HepG2 (cell line): ENCODE results near the gene NXT1. TPM values are rescaled to one million over a fixed set of nuclear protein-coding genes. Genes with fewer than 3 reads are reported as not detected.

ENCODE experiments used
- ATAC-seq: fragments of 200-7000 bp; cut with Tn5 transposase; 3 replicates; pipeline ENCODE4 v1.9.1; 2020; ENCODE audit warnings: mild to moderate bottlenecking, moderate library complexity
- BruUV-seq: library from RNA; stranded (reverse); fragments of 400-500 nt; replicated peaks from 2 replicates; lab custom pipeline; 2021; lab: Mats Ljungman, UMichigan
- CTCF ChIA-PET: fragments of 300-600 bp; formaldehyde crosslinking; extraction: SDS; loops from one replicate; lab custom pipeline; 2021; ENCODE audit warnings: low total read pairs, inconsistent platforms, low intra/inter-chr PET ratio; lab: Yijun Ruan, JAX
- POLR2A ChIA-PET: fragments of 350-600 bp; sonication (Branson Sonifier 250); formaldehyde crosslinking; loops from one replicate; lab custom pipeline; 2020; ENCODE audit warnings: antibody characterized with exemption, inconsistent platforms; lab: Yijun Ruan, JAX
- DNase-seq: peaks from one replicate; pipeline ENCODE4 v3.0.0-alpha.2; 2015; ENCODE audit warnings: low spot score
- FAIRE-seq: peaks from 3 replicates; lab custom pipeline; 2011; peaks lifted over from hg19 to GRCh38; lab: Jason Lieb, UNC
- H2AFZ ChIP-seq: one replicate; pipeline ENCODE4 v1.6.1; 2011; ENCODE audit warnings: low read length, inconsistent platforms
- H3K27ac ChIP-seq: fragments of 300-600 bp; 3 replicates; pipeline ENCODE4 v1.8.0; 2011; ENCODE audit warnings: mixed run types, mild to moderate bottlenecking, mixed read lengths, low read length, inconsistent platforms; ENCODE audit not compliant: insufficient read depth; ENCODE audit errors: extremely low read length
- H3K27me3 ChIP-seq, 2 experiments: fragments of 200-600 bp in 1 of 2; 2 replicates in 1 of 2; 3 replicates in 1 of 2; pipeline versions ENCODE4 v1.6.0 to v1.8.0; 2011; ENCODE audit warnings: low read length in 2 of 2, mild to moderate bottlenecking in 2 of 2, moderate library complexity in 2 of 2, inconsistent platforms in 1 of 2; ENCODE audit not compliant: insufficient read depth in 2 of 2, control insufficient read depth in 1 of 2
- H3K36me3 ChIP-seq, 2 experiments: fragments of 200-600 bp in 1 of 2; replicated peaks in 1 of 2; 2 replicates in 1 of 2; 3 replicates in 1 of 2; pipeline versions ENCODE4 v1.5.1 to v1.8.0; 2011; ENCODE audit warnings: low read length in 2 of 2, inconsistent platforms in 1 of 2; ENCODE audit not compliant: insufficient read depth in 2 of 2, control insufficient read depth in 1 of 2
- H3K4me1 ChIP-seq: 2 replicates; pipeline ENCODE4 v1.5.1; 2012; ENCODE audit warnings: low read length, inconsistent platforms; ENCODE audit not compliant: insufficient read depth
- H3K4me2 ChIP-seq: 2 replicates; pipeline ENCODE4 v1.6.0; 2011; ENCODE audit warnings: low read depth, low read length, inconsistent platforms
- H3K4me3 ChIP-seq, 3 experiments: fragments of 200-600 bp in 1 of 3; sonication (generic), shearing (Covaris generic) in 1 of 3; replicated peaks in 1 of 3; 2 replicates each; pipeline ENCODE4 v1.5.1; 2011 to 2016; ENCODE audit warnings: low read length in 3 of 3, inconsistent platforms in 2 of 3, low read depth in 2 of 3, mild to moderate bottlenecking in 2 of 3, control low read depth in 1 of 3, mixed read lengths in 1 of 3; ENCODE audit not compliant: insufficient read depth in 1 of 3
- H3K79me2 ChIP-seq: one replicate; pipeline ENCODE4 v1.6.1; 2011; ENCODE audit warnings: low read length, inconsistent platforms; ENCODE audit not compliant: insufficient read depth
- H3K9ac ChIP-seq: 2 replicates; pipeline ENCODE4 v1.6.0; 2011; ENCODE audit warnings: mild to moderate bottlenecking, low read depth, low read length, inconsistent platforms; ENCODE audit not compliant: insufficient read depth
- H3K9me3 ChIP-seq: 2 replicates; pipeline ENCODE4 v1.5.1; 2012; ENCODE audit warnings: mild to moderate bottlenecking, low read length
- H4K20me1 ChIP-seq: 2 replicates; pipeline ENCODE4 v1.6.0; 2011; ENCODE audit warnings: inconsistent platforms, mild to moderate bottlenecking, low read length, moderate library complexity; ENCODE audit not compliant: insufficient read depth
- ATF5 ChIP-seq: sonication (generic); formaldehyde crosslinking; IDR thresholded peaks from 2 replicates; pipeline ENCODE4 v1.4.0; 2020; ENCODE audit warnings: mild to moderate bottlenecking, low read depth, missing genetic modification reagents
- DMAP1 ChIP-seq: IDR thresholded peaks from 2 replicates; pipeline ENCODE4 v1.6.1; 2016
- KIAA2018 ChIP-seq: sonication (generic); formaldehyde crosslinking; IDR thresholded peaks from 2 replicates; pipeline ENCODE4 v1.5.0; 2020; ENCODE audit warnings: mild to moderate bottlenecking, missing genetic modification reagents, borderline replicate concordance
- PAX8 ChIP-seq: sonication (generic); formaldehyde crosslinking; IDR thresholded peaks from 2 replicates; pipeline ENCODE4 v1.8.0; 2022; ENCODE audit warnings: mild to moderate bottlenecking, missing genetic modification reagents, borderline replicate concordance
- ZIK1 ChIP-seq: sonication (generic); formaldehyde crosslinking; IDR thresholded peaks from 2 replicates; pipeline ENCODE4 v1.5.0; 2020; ENCODE audit warnings: mild to moderate bottlenecking, low read depth, missing genetic modification reagents, borderline replicate concordance
- ZNF10 ChIP-seq: sonication (generic); formaldehyde crosslinking; IDR thresholded peaks from 2 replicates; pipeline ENCODE4 v1.4.0; 2020; ENCODE audit warnings: mild to moderate bottlenecking, low read depth, missing genetic modification reagents, borderline replicate concordance
- ZNF234 ChIP-seq: sonication (generic); formaldehyde crosslinking; conservative IDR thresholded peaks from 2 replicates; pipeline ENCODE4 v1.5.1; 2020; ENCODE audit warnings: mild to moderate bottlenecking, missing genetic modification reagents
- ZNF282 ChIP-seq: fragments of 450-650 bp; IDR thresholded peaks from 2 replicates; pipeline ENCODE4 v1.6.1; 2018; ENCODE audit not compliant: partially characterized antibody
- ZNF3 ChIP-seq: IDR thresholded peaks from 2 replicates; pipeline ENCODE4 v1.7.0; 2017; ENCODE audit warnings: inconsistent platforms
- ZNF496 ChIP-seq: sonication (generic); formaldehyde crosslinking; IDR thresholded peaks from 2 replicates; pipeline ENCODE4 v1.8.1; 2023; ENCODE audit warnings: mild to moderate bottlenecking, moderate library complexity, missing genetic modification reagents; ENCODE audit not compliant: insufficient replicate concordance
- ZNF598 ChIP-seq: sonication (generic); formaldehyde crosslinking; IDR thresholded peaks from 2 replicates; pipeline ENCODE4 v1.5.1; 2020; ENCODE audit warnings: mild to moderate bottlenecking, missing genetic modification reagents, borderline replicate concordance
- ZSCAN29 ChIP-seq: sonication (generic); formaldehyde crosslinking; conservative IDR thresholded peaks from 2 replicates; pipeline ENCODE4 v1.4.0; 2020; ENCODE audit warnings: mild to moderate bottlenecking, missing genetic modification reagents
- WGBS: methylation state at CpG from one replicate; pipeline ENCODE4 v1.1.6; 2017; ENCODE audit warnings: low lambda C conversion rate; 5-methylcytosine and 5-hydroxymethylcytosine counted together
- in situ Hi-C: cut with HindIII; loops from 2 replicates; pipeline ENCODE4 v1.10.0; 2017; ENCODE audit warnings: low pct_unique_long_range_greater_than_20kb; ENCODE audit not compliant: extremely low pct_ligation_motif_present
- intact Hi-C: fragments of 100-400 bp; cut with micrococcal nuclease; formaldehyde crosslinking; loops from one replicate; pipeline ENCODE4 v1.10.0; 2022; ENCODE audit not compliant: unreplicated experiment
- polyA plus RNA-seq, 8 experiments: library from polyadenylated mRNA; depleted of rRNA in 3 of 8; stranded (reverse) in 7 of 8; unstranded in 1 of 8; fragments of >200 nt; fragmentation: Illumina TruSeq in 4 of 8; extraction: Trizol in 4 of 8; gene quantifications; 2 replicates each; pipeline versions ENCODE4 v1.2.1 to v1.2.3, GENCODE V29; 2011 to 2016; ENCODE audit warnings: low read depth in 4 of 8, missing spikeins in 1 of 8, mixed read lengths in 1 of 8; ENCODE audit not compliant: insufficient read depth in 1 of 8
- total RNA-seq, 5 experiments: library from RNA; depleted of rRNA; stranded (reverse); fragments of >200 nt; fragmentation: Illumina TruSeq; extraction: Trizol; gene quantifications; 2 replicates each; pipeline ENCODE4 v1.2.3, GENCODE V29; 2016; ENCODE audit warnings: low read depth in 1 of 5
- TF ChIP-seq, protein P1 (sequence below): sonication (generic); formaldehyde crosslinking; IDR thresholded peaks from 2 replicates; pipeline ENCODE4 v1.4.0; 2020; ENCODE audit warnings: missing genetic modification reagents, mild to moderate bottlenecking, borderline replicate concordance

Gene NXT1
- total and polyA plus RNA-seq, 2 of the 13 experiments (the other 11 are each of a cell fraction or from before 2014, with no cell fraction given): 35.6 to 65.9 TPM

DNA sequence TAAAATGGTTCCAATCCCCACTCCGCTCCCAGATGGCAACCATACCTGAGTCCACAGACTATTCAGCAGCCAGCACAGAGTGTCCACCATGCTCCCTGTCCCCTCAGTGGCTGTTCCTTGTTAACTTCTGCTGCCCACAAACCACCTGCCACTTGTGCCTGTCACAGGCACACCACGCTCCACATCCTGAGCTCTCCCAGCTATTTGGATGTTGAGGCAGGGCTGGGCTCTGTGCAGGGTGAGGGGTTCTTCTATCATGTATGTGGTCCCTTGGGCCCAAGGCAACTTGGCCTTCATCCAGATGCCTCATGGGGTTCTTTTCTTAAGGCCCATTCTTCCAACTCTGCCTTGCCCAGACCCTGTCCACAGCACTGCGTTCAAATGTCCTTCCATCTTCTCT lies 34.0 kb upstream of the NXT1 start:
- H2AFZ ChIP-seq: no peak overlapping the region
- DNase-seq: no peak
- ChIA-PET POLR2A (no interaction called here), CTCF (no interaction called here)
- H3K9ac ChIP-seq: no peak overlapping the region
- H3K36me3 ChIP-seq: no peaks in the 10 kb centered on the region
- FAIRE-seq: no peak
- H3K4me3 ChIP-seq: no peak overlapping the region
- ATAC-seq: no peak
- intact Hi-C loops (no loop called here), in situ Hi-C loops (no loop called here)
- H3K27me3 ChIP-seq: 0 out of 5 replicates have a peak, but pooled peaks cover 0 to 3% of the 10 kb centered on the region in 2 experiments
- 46% methylated on average over 3 of the region's 3 CpGs for whole genome bisulfite sequencing
- H4K20me1 ChIP-seq: no peaks in the 10 kb centered on the region
- no peaks in the 10 kb centered on the region for H3K4me1 ChIP-seq
- H3K27ac ChIP-seq: no peak overlapping the region
- H3K4me2 ChIP-seq: no peak overlapping the region
- no TSS peak for BruUV-seq
- H3K79me2 ChIP-seq: no peaks in the 10 kb centered on the region
- H3K9me3 ChIP-seq: no peaks in the 10 kb centered on the region
- TF ChIP-seq PAX8 (no peak), ZNF282 (no peak), ZNF496 (CRISPR knock-in tag) (no peak), ZSCAN29 (CRISPR knock-in tag) (no peak), ZIK1 (CRISPR knock-in tag) (no peak), ATF5 (CRISPR knock-in tag) (no peak), DMAP1 (CRISPR knock-in tag) (no peak), ZNF234 (CRISPR knock-in tag) (no peak), ZNF3 (CRISPR knock-in tag) (no peak), KIAA2018 (CRISPR knock-in tag) (no peak), ZNF10 (CRISPR knock-in tag) (no peak), ZNF598 (CRISPR knock-in tag) (no peak)
- TF ChIP-seq, protein P1, sequence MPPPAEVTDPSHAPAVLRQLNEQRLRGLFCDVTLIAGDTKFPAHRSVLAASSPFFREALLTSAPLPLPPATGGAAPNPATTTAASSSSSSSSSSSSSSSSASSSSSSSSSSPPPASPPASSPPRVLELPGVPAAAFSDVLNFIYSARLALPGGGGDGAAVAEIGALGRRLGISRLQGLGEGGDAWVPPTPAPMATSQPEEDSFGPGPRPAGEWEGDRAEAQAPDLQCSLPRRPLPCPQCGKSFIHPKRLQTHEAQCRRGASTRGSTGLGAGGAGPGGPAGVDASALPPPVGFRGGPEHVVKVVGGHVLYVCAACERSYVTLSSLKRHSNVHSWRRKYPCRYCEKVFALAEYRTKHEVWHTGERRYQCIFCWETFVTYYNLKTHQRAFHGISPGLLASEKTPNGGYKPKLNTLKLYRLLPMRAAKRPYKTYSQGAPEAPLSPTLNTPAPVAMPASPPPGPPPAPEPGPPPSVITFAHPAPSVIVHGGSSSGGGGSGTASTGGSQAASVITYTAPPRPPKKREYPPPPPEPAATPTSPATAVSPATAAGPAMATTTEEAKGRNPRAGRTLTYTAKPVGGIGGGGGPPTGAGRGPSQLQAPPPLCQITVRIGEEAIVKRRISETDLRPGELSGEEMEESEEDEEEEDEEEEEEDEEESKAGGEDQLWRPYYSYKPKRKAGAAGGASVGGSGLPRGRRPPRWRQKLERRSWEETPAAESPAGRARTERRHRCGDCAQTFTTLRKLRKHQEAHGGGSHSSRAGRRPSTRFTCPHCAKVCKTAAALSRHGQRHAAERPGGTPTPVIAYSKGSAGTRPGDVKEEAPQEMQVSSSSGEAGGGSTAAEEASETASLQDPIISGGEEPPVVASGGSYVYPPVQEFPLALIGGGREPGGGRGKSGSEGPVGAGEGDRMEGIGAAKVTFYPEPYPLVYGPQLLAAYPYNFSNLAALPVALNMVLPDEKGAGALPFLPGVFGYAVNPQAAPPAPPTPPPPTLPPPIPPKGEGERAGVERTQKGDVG: no peak
